Measurements from ENCODE around the gene SAYSD1.
"Not testable (repeated sequence)": the region's sequence is repeated elsewhere in the genome, so short reads cannot be mapped to it uniquely, and the experiment has no call there.

Gene SAYSD1, protein sequence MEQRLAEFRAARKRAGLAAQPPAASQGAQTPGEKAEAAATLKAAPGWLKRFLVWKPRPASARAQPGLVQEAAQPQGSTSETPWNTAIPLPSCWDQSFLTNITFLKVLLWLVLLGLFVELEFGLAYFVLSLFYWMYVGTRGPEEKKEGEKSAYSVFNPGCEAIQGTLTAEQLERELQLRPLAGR

DNA sequence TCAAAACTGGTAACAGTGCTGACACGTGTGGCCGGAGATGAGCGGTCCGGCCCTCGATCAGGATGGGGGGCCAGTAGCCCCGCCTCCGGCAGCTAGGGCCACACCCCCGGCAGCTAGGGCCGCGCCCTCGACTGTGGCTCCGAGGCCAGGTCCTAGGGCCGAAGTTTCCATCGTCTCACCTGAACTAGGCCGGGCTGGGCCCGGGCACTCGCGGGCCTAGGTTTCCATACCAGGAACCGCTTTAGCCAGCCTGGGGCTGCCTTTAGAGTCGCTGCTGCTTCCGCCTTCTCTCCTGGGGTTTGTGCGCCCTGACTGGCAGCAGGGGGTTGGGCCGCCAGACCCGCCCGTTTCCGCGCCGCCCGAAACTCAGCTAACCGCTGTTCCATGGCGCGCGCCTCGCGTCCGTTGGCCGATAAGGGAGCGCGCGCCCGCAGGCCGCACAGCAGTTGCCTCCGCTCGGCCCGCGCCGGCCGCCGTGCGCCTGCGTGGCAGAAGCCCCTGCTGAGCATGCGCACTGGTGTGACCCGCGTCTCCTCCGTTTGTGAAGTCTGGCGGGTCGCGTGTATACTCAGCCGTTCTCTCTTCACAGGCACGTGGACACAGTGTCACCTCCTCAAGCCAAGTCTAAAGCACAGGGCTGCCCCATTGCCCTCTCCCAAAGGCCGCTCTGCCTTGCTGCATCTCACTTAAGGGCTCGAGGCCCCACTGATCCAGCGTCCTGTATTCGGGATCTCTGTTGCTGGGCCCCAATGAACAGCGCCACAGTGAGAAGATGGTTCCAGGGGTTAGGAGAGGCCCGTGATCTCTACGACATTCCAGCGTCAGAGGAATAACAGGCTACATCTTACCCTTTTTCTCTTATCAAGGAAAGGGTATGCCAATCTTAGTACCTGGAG lies at the start of gene SAYSD1:
SAYSD1 (minus strand) TSS at position 483 of the 896 bp plus-strand sequence; CDS start at position 386, 97 bp downstream.
- DNase-seq (ENCODE audit: extremely low read depth in 1 of 2, low read depth in 1 of 2), result peak; percentile 90 to 94

- DNase-seq (ENCODE audit: extremely low read depth in 1 of 2, low read depth in 1 of 2), result no peak
Observed at GRCh38 chr6:39157511-39157910, 42.5 kb upstream of the SAYSD1 start.

DNA sequence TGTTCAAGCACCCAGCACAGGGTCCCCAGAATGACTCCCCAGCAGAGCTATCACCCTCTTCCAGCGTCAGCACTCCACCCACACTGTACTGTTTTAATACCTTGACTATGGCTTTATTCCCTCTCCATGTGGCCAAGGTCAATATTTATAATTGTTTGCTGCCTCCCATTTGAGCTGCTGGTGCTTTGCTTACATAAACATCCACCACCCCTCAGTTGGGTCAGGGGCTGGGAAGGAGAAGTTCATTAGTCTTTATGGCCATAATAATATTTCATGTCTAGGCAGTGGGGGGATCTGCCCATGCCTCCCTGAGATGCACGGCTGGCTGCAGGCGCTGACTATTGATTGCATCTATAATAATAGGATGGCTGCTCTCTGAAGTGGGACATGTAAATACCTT lies 41.8 kb upstream of the SAYSD1 start:
- DNase-seq (ENCODE audit: extremely low read depth in 1 of 2, low read depth in 1 of 2), result no peak

- DNase-seq (ENCODE audit: extremely low read depth in 1 of 2, low read depth in 1 of 2), result no peak
Observed at GRCh38 chr6:39154705-39155104, 39.7 kb upstream of the SAYSD1 start.

- peak in 1 of 2 donors; percentile 40 for DNase-seq (ENCODE audit: extremely low read depth in 1 of 2, low read depth in 1 of 2)
Observed at GRCh38 chr6:39153766-39154397, 38.9 kb upstream of the SAYSD1 start.

DNA sequence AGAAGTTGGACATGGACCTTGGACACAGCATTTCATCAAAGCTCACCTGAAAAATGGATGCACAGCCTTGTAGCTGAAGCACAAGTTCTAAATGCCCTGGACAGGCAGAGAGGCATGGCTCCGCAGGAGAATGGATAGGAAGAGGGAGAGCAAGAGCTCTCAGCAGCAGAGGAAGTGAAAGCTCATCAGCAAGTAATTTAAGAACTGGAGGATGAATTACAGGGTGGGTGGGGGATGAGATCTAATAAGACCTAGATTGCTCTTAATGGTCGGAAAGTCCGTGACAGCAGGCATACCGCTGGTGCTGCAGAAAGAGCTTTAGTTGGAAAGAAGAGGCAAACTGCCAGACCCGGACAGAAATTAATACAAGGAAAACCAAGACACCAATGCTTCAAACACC lies 37.3 kb upstream of the SAYSD1 start:
- no peak for DNase-seq (ENCODE audit: extremely low read depth in 1 of 2, low read depth in 1 of 2)

DNA sequence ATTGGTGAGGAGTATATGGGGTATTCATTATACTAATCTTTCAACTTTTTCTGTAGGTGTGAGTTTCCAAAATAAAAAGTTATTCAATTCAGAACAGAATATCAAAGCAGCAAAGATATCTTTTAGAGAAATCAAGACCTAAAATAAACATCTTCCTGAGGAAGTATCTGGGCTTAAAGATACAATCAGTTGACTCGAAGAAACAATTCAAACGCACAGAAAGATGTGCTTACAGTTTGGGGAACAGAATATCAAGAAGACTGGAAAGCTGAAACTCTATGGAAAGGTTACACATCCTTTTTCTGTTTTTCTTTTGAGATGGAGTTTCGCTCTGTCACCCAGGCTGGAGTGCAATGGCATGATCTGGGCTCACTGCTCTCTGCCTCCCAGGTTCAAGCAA lies 36.2 kb upstream of the SAYSD1 start:
- DNase-seq (ENCODE audit: extremely low read depth in 1 of 2, low read depth in 1 of 2), result no peak

DNA sequence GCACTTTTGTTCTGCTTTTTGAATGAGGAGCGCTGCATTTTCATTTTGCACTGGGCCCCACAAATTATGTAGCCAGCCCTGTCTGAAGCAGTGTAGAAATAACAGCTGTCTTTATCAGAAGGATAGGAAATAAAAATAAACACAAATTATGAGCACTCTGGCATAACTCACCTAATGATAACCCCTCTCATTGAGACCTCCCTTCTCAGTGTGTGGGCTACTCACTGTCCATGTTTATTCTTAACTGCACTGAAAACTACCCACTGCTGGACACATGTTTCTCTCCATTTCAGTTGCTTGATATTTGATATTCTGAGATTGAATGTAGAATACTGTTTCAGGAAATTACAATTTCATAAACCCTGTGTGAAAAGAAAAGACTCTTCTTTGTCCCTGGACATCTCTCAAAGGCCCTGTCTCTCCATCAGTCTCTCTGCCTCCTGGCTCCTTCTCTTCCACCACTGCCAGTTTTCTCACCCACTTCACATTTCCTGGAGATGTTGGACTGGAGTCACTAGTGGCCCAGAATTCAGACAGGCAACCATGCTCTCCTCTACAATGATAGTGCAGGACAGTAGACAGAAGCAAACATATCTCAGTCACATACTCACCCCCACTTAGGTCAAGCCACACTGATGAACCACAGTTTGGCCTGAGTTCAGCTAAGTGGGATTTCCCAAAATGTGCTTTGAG lies 29.6 kb upstream of the SAYSD1 start:
- no peak for DNase-seq (ENCODE audit: extremely low read depth in 1 of 2, low read depth in 1 of 2)

- DNase-seq (ENCODE audit: extremely low read depth in 1 of 2, low read depth in 1 of 2), result no peak
Observed at GRCh38 chr6:39143238-39143930, 28.4 kb upstream of the SAYSD1 start.

DNA sequence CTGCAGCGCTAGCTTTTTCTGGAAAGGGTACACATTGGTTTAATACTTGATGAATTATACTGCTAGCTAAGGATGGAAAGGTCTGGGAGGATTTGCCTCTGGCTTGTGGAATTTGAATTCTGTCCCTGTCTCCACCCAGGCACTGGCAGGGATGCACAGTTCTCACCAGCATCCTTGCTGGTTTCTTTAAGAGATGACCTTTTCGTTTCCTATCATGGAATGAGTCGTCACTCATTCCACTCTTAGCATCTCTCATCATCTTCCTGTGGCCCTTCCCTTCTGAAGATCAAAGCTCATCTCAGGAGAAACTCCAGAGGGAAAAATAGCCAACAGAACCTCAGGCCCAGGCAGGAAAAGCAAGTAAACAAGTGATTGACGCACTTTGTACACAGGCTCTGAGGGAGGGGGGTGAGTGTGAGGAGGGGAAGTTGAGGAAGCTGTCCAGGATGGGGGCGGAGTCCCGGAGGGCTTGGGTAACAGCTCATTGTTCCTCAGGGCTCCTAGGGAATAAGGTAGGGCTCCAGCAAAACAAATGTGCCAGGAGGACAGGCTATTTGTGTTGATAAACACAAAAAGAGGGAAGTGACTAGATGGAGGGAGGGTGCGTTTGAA lies 25.7 kb upstream of the SAYSD1 start:
- DNase-seq (ENCODE audit: extremely low read depth in 1 of 2, low read depth in 1 of 2), result no peak

DNA sequence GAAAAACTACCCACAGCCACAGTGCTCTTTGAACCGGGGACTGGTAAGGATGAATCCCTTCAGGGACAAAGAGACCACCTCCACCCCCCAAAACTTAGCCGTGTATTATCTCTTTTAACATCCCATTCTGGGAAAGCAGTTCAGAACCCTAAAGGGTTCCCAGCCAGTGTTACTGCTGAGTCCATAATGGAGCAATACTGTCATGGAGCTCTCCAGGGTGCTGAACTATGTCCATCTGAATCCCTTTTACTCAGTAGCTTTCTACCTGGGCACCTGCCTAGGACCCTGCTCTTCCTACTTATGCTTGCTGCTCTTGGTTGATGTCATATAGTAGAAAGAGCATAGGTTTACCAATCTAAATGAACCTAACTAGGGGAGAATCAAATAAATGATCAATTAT lies 22.3 kb upstream of the SAYSD1 start:
- DNase-seq (ENCODE audit: extremely low read depth in 1 of 2, low read depth in 1 of 2), result peak in 1 of 2 donors; percentile 3

DNA sequence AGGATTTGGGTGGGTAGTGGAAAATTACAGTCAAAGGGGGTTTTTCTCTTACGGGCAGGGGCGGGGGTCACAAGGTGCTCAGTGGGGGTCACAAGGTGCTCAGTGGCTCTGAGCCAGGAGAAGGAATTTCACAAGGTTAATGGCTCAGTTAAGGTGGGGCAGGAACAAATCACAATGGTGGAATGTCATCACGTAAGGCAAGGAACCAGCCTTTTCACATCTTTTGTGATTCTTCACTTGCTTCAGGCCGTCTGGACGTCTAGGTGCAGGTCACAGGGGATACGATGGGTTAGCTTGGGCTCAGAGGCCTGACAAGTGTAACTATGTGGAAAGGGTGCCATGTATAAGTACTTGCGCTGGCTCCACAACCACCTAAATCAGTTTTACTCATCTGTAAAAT lies 21.2 kb upstream of the SAYSD1 start:
- not testable (repeated sequence) for DNase-seq (ENCODE audit: extremely low read depth in 1 of 2, low read depth in 1 of 2)

DNA sequence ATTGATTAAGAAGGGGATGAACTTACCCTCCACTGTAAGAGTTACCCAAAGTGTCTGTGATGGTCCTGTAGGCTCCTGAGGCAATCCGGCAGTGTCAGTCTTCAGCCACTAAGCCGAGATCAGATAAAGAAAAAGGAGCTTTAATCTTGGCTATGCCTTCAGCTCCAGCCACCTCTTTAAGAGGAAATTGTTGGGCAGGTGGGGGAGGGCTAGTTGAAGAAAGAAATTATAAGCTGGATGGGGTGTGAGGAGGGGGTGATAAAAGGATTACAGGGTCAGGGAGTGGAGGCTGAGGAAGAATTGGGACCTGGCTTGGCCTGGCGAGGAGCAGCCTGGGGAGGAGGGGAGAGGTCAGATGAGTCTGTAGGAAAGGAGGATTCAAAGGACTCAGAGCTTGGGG lies 19.8 kb upstream of the SAYSD1 start:
- not testable (repeated sequence) for DNase-seq (ENCODE audit: extremely low read depth in 1 of 2, low read depth in 1 of 2)

GRCh38 chr6:39130691-39131090 lies 15.7 kb upstream of the SAYSD1 start:
- DNase-seq (ENCODE audit: extremely low read depth in 1 of 2, low read depth in 1 of 2), result no peak

DNA sequence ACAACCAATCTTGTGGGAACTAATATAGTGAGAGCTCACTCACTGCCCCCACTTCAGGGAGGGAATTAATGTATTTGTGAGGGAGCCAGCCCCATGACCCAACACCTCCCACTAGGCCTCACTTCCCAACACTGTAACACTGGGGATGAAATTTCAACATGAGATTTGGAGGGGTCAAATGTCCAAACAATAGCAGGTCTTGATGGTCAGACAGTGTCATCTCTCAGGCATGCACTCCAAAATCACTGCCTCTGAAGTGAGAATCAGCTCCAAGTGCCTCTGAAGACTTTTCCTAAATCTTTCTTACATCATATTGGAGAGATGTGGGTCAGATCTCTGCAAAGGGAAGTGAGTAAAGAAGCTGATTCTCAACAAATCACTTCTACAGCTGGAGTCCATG lies 13.8 kb upstream of the SAYSD1 start:
- DNase-seq (ENCODE audit: extremely low read depth in 1 of 2, low read depth in 1 of 2), result no peak

DNA sequence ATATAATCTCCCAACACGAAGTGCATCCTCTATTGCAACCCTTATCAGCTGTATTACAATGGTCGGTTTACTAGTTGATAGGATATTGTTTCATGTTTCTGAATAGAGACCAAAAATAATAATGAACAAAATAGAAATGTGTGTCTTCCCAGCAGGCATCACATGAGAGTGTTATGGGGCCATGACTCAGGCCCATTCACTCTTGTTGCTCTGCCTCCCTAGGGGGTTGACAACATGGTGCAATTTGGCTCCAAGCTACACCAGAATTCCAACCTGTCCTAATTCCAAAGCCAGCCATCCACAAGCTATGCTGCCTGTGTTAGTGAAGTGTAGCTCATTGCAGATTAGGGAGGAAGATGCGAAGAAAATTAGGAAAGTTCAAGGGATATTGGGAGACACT lies 13.1 kb upstream of the SAYSD1 start:
- DNase-seq (ENCODE audit: extremely low read depth in 1 of 2, low read depth in 1 of 2), result no peak

- DNase-seq (ENCODE audit: extremely low read depth in 1 of 2, low read depth in 1 of 2), result no peak
Observed at GRCh38 chr6:39124114-39124513, 9.1 kb upstream of the SAYSD1 start.

DNA sequence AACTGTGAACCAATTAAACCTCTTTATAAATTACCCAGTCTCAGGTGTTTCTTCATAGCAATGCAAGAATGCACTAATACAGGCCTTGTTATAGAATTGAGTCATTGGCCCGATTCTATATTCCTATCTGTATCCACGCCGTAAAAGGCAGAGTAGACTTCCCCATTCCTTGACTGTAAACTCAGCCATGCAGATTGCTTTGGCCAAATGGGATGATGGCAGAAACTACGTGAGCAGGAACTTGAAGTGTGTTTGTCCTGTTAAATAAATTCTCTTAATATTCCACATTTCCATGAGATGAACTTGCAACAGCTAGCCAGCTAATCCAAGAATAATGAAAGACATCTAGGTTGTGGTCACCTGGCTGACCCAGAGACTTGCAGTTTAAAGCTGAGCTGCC lies 3.9 kb upstream of the SAYSD1 start:
- no peak for DNase-seq (ENCODE audit: extremely low read depth in 1 of 2, low read depth in 1 of 2)

DNA sequence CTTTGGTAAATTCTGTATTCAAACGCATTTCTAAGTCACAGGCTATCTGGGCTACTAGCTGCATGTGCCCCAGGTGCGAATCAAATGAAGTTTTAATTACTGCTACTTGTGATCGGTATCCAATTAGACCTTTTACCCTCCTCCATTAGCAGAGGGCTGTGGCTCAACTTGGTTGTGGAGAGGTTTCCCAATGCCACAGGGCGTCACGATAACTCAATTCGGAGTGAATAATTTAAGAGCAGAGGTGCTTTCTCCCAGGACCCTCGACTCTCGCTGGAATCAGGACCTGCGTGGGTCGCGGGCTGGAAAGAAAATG lies 640 bp downstream of the SAYSD1 start:
- DNase-seq (ENCODE audit: extremely low read depth in 1 of 2, low read depth in 1 of 2), result no peak

DNA sequence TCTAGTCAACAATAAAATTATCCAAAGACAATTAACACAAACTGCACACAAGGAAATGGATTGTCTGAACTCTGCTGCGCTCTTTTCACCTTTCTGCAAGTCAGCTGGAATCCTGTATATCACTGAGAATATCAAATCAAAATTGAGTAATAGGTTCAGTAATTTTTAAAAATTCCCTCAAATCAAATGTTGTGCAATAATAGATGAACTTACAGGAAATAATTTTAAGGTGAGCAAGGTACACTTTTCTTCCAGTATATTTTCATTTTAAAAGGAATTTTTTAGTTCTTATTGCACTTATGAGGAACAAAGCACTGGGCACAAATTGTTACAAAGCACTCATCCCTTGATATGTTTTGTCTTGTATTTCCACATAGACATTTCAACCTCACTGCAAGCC lies 1.2 kb downstream of the SAYSD1 start:
- DNase-seq (ENCODE audit: extremely low read depth in 1 of 2, low read depth in 1 of 2), result no peak
